AG08395 (cell line): ENCODE results near the gene WDR53.
"Not testable (repeated sequence)": the region's sequence is repeated elsewhere in the genome, so short reads cannot be mapped to it uniquely, and the experiment has no call there.

Experiments
- DNase-seq: peaks from one replicate; pipeline ENCODE4 v3.0.0; 2012; ENCODE audit warnings: mixed read lengths, low spot score

WDR53 gene

DNA sequence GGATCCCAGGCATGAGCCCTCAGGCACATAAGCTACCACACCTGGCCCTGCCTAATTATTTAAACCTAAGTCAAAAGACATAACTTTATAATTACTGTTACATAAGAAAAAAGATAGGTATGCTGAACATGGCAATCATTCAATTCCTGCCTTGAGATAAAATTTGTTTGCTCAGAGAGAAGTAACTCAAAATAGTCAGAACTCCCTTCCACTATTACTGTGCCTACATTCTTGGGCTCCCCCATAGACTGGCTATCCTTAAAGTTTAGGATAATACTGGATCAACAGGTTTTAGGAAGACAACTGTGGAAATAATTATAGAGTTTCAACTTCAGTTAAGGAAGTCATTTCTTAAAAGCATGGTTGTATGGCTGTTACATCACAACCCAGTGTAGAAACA lies 9.9 kb downstream of the WDR53 start:
- DNase-seq: no peak

DNA sequence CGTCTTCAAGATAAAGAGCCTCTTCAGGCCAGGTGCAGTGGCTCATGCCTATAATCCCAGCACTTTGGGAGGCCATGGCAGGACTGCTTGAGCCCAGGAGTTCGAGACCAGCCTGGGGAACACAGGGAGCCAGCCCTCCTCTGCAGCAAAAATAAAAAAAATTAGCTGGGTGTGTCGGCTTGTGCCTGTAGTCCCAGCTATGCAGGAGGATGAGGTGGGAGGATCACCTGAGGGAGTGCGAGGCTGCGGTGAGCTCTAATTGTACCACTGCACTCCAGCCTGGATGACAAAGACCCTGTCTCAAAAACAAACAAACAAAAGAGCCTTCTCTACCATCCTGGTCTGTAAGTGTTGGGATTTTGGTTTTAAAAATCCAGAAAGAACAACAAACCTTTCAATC lies 11.1 kb downstream of the WDR53 start:
- no peak for DNase-seq

DNA sequence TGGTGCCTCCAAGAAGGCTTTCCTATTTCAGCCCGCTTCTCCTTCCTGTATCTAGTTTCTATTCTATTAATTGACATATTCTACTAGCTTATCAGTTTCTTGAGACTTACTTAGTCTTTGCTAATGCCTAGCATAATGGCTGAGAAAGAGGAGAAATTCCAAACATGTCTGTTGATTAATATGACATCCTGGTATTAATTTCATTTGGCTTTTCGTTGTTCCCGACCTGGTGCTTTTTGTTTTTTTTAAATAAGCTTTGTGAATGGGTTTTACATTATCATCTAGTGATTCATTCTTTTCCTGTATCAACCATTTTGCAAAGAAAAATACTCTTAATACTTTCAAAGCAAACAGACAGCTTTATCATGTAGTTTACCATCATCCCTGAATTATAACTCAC lies 13.1 kb downstream of the WDR53 start:
- DNase-seq: no peak

DNA sequence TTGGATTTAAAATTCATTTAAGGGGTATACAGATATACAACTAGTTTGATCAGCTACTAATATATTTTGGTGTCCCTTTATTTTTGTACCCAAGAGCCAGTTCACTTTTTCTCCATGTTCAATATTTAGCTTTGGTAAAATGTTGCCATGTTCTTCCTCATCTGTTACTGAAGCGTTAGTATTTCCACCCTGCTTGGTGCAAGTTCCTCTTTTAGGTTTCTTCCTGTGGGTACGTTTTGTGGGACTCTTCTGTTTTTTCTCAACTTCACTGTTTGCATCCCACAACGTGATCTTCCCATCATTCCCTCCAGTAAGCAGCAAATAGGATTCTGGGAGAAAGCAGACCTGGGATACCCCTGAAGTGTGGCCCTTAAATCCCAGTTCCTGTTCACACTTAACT lies 14.1 kb downstream of the WDR53 start:
- no peak for DNase-seq

DNA sequence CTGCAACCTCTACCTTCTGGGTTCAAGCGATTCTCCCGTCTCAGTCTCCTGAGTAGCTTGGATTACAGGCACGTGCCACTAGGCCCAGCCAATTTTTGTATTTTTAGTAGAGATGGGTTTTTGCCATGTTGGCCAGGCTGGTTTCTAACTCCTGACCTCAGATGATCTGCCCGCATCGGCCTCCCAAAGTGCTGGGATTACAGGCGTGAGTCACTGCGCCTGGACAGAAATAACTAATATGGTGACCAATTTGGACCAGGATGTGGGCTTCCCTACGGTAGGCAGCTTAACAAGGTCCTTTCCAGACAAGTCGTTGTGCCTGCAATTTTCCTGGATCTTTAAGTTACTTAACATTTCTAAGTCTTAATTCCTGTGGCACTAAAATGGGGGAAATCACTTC lies 14.8 kb downstream of the WDR53 start:
- DNase-seq: no peak

DNA sequence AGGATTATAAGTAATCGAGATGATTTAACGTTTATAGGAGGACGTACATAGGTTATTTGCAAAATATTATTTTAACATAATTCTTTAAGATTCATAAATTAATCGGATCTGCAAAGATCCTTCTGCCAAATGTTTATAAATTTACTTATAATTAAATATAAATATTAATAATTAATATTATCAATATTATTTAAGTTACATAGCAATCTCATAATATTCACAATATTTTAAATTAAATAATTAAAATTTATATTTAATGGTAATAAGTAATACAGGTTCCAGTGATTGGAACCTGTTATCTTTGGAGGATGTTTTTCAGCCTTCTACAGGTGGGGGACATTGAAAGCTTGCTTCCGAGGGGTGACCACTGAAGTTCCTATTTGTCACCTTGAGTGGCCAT lies 16.1 kb downstream of the WDR53 start:
- no peak for DNase-seq

DNA sequence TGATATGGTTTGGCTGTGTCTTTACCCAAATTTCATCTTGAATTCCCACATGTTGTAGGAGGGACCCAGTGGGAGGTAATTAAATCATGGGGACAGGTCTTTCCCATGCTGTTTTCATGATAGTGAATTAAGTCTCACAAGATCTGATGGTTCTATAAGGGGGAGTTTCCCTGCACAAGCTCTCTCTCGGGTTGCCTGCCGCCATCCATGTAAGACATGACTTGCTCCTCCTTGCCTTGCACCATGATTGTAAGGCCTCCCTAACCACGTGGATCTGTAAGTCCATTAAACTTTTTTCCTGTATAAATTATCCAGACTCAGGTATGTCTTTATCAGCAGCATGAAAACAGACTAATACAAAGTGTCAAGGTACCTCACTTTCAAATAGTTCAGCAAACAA lies 18.2 kb downstream of the WDR53 start:
- not testable (repeated sequence) for DNase-seq

DNA sequence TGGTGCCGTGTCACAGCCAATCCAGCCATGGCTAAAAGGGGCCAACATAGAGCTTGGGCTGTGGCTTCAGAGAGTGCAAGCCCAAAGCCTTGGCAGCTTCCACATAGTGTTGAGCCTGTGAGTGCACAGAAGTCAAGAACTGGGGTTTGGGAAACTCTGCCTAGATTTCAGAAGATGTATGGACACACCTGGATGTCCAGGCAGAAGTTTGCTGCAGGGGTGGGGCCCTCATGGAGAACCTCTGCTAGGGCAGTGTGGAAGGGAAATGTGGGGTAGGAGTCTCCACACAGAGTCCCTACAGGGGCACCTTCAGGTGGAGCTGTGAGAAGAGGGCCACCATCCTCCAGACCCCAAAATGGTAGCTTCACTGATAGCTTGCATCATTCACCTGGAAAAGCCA lies 19.0 kb downstream of the WDR53 start:
- DNase-seq: not testable (repeated sequence)

DNA sequence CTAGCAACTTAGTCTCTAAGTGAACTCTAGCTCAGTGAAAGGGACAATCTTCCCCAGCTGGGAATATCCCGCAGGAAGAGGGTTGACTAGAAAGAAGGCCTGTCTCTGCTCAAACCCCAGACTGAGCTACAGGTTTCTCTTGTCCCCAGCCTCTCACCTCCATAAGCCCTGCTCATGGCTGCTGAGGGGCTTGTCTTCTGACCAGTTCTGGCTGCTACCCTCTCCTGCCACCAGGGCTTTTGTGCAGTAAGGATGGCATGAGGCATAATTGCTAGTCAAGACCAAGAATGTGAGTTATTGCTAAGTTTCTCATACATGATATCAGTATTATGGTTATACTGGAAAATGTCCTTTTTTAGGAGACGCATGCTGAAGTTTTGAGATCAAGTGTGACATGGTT lies 21.3 kb downstream of the WDR53 start:
- no peak for DNase-seq

DNA sequence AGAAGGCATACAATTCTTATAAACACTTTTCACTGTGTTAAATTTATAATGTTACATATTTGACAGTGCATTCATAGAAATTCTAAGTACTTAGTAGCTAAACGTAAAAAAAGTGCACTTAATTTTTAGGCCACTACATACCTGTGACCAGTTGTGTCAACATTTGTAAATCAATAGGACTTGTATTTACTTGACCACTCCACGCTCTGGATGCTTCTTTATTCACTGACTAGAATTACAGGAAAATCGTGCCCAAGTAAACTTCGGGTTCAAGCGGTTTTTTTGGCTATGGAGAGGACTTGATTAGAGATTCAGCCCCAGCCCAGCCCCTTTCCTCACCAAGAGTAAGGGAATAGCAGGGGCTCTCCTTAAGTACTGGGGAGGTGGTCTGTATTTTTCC lies 21.8 kb downstream of the WDR53 start:
- no peak for DNase-seq

DNA sequence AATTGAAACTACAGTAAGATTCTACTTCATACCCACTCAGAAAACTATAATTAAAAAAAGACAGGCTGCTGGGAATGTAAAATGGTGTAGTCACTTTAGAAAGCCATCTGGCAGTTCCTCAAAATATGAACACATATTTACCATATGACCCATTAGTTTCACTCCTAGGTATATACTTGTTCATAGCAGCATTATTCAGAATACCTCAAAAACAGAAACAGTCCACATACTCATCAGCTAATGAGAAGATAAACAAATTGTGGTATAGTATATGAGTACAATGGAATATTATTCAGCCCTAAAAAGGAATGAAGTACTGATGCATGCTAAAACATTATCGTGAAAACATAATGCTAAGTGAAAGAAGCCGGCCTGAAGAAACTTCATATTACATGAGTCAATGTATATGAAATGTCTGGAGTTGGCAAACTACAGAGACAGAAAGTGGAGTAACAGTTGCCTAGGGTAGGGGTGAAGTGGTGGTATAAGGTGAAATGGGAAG lies 23.8 kb downstream of the WDR53 start:
- DNase-seq: no peak

DNA sequence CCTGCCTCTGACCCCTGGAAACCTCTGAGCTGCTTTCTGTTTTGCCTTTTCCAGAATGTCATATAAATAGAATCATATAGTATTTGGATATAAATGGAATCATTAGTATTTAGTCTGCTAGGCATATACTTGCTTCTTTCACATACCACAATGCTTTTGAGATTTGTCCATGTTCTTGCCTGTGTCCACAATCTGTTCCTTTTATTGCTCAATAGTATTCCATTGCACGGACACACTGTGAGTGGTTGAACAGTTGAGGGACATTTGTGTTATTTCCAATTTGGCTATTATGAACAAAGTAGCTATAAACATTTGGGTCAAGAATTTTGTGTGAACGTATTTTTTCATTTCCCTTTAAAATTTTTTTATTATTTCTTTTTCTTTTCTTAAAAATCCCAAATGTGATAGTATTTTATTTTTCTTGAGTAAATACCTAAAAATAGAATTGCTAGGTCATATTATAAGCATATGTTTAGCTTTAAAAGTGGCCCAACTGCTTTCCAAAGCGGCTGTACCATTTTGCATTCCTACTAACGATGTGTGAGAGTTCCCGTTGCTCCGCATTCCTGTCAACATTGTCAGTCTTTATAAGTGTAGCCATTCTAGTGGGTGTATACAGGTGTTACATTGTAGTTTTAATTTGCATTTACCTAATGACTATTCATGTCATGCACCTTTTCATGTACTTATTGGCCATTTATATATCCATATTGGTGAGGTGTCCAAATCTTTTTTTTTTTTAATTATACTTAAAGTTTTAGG lies 26.5 kb downstream of the WDR53 start:
- no peak for DNase-seq

DNA sequence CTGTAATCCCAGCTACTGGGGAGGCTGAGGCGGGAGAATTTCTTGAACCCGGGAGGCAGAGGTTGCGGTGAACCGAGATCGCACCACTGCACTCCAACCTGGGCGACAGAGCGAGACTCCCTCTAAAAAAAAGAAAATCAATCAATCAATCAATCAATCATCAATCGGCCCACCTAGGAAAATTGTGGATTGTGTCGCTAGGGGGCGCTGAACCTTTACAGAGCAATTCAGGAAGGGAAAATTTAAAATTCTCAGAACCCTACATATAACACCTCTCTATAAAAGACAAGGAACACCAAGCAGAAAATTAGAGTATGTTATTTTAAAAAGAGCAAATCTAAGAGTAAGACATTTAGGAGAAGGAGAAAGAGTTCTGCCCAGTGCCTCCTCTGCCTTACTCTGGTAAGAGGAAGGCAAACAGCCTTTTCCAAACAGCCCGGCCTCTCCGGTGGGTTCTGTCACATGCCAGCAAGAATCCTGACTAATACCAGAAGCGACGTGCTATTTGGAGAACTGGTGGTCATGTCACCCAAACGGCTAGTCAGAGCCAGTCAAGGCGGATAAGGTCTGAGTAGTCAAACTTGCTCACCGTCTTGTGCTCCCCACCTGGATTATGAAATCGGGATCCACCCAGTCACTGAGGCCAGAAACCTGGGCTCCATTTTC lies 30.9 kb downstream of the WDR53 start:
- peak; percentile 21 for DNase-seq

DNA sequence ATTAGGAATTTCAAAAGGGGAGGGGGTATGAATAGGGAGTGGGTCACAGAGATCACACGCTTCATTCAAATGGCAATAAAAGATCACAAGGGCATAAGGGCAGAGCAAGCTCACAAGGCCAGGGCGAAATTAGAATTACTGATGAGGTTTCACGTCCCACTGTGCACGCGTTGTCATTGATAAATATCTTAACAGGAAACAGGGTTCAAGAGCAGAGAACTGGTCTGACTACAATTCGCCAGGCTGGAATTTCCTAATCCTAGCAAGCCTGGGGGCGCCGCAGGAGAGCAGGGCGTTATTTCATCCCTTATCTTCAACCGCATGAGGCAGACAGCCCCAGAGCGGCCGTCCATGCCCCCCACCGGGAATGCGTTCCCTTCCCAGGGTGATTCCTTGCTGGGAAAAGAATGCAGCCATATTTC lies 35.1 kb downstream of the WDR53 start:
- DNase-seq: no peak

DNA sequence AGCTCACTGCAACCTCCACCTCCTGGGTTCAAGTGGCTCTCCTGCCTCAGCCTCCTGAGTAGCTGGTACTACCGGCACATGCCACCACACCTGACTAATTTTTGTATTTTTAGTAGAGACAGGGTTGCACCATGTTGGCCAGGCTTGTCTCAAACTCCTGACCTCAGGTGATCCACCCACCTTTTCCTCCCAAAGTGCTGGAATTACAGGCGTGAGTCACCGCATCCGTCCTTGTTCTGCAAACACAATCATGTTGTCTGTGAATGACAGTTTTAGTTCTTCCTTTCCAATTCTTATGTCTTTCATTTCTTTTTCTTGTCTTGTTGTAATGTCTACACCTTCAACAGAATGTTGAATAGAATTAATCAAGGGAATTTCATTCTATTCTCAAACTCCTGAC lies 36.9 kb downstream of the WDR53 start:
- DNase-seq: no peak

DNA sequence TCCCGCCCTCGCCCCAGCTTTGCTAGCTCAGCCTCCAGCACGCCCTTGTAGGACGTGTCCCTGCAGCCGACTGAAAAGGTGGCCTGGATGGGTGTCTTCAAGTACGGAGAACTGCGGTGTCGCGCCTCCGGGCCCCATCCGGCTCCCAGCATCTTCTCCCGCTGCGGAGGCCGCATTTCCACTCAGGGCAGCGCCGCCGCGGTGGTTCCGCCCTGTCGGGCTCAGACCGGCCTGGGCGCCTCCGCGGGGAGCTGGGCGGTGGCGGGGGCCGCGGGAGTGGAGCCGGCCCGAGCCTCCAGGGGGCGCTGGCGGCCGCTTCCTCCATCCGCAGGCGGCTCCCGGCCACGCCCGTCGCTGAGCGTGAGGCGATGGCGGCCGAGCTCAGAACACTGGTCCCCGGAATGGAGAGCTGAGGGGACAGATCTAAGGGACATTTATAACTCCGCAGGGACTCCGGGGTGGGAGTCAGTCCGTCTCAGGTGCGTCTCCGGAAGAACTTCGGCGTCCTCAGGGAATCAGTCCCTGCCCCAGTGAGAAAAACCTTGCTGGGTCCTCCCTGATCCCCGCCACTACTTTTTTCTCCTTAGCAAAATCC lies 39.6 kb downstream of the WDR53 start:
- DNase-seq: peak; percentile 62

DNA sequence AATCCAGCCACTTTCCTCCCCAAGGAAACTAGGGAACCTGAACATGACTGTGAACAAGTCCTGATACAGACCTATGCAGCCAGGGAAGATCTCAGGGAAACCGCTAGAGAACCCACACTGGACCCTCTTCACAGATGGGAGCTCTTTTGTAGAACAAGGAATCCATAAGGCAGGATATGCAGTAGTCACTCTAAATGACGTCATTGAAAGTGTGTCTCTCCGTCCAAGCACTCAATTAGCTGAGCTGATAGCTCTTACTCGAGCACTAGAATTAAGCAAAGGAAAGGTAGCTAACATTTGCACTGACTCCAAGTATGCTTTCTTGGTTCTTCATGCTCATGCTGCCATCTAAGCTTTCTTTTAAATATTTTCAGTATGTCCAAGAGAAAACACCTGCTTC lies 43.2 kb downstream of the WDR53 start:
- DNase-seq: no peak

DNA sequence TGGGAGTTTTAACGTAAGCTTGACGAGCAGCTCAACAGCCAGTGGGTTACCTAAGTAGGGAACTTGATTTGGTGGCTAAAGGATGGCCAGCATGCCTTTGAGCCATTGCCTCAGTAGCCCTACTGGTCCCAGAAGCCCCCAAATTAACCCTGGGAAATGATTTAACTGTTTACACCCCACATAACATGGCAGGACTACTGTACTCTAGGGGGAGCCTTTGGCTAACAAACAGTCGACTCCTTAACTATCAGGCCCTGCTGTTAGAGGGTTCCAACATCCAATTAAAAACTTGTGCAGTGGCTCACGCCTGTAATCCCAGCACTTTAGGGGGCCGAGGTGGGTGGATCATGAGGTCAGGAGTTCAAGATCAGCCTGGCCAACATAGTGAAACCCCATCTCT lies 43.8 kb downstream of the WDR53 start:
- DNase-seq: no peak

DNA sequence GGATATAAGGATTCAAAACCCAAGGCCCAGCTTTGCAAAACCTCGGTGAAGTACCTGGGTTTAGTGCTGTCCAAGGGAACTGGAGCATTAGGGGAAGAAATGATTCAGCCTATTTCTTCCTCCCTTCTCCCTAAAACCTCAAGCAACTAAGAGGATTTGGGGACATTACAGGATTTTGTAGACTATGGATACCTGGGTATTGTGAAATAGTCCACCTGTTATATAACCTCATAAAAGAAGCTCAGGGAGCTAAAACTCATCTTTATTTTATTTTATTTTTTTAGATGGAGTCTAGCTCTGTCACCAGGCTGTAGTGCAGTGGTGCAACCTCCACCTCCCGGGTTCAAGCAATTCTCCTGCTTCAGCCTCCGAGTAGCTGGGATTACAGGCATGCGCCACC lies 44.5 kb downstream of the WDR53 start:
- DNase-seq: no peak

DNA sequence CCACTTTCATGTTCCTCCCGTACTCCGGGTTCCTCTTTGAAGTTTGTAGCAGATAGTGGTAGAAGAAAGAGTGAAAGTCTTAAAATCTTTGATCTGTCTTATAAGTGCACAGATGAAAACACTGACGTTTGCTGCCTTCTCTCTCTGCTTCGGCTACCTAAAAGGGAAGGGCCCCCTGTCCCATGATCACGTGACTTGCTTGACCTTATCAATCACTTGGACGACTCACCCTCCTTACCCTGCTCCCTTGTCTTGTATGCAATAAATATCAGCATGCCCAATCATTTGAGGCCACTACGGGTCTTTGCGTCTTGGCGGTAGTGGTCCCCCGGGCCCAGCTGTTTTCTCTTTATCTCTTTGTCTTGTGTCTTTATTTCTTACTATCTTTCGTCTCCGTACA lies 47.1 kb downstream of the WDR53 start:
- DNase-seq: not testable (repeated sequence)

DNA sequence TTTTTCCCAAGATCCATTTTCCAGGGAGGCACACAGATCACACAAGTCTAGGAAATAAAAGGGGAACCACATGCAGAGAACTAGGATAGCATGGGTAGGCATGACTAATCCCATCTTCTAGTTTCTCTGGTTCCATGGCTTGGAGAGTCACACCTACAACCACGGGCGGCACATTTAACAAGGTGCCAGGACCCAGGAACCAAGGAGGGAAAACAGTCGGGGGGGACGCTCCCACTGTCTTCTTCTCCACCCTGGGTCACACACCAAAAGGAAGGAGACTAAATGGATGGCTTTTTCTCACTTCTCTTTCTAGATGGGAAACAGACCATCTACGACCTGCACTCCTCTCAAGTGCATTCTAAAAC lies 48.7 kb downstream of the WDR53 start:
- no peak for DNase-seq

DNA sequence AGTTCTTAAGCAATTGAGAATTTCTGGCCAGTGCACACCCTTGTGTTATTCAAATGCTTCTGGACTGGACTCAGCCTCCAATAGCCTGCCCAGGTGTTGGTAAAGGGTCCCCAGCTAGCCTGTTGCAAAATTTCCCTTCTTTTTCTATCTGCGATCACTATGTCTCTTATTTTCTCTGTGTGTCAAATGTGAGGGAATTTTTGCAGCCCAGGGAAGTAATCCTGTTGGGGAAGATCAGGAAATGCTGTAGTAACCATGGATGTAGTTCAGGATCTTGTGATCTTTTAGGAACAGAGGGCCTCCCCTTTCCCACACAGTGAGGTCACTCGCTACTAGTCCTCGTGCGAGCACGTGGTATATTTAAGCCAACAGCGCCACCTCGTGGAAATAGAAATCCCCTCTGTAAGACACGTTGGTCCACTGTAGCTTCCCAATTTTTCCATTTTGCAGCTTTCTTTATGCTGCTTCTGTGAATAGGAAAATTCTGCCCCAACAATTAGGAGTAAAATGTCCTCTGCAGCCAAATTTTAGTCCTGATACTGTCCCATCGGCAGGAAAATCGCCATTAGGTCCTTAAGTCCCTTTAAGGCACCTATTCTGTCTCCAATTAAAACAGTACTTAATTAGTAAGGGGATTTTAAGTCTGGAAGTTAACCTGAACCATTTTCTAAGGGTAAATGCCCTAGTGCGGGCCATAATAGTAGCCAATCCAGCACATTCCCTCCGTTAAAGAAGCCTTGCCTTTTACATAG lies 49.2 kb downstream of the WDR53 start:
- DNase-seq: peak; percentile 77

DNA sequence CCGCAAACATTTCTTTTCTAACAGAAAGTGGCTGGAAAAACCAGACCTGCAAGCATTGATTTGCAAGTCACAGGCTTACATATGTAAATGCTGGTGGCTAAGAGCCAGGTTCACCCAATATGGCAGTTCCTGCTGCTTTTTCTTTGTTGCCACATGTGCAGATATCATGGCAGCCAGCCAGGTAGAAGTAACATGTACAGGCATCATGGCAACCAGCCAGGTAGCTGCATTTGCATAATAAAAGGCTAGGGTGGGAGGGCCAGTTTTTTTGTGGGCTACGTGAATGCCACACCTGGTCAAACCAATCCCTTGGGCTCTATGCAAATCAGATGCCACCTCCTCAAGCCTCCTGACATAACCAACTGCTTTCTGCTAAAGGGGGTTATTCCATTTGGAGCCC lies 50.4 kb downstream of the WDR53 start:
- no peak for DNase-seq
